Panc1 (cell line): ENCODE data around the gene IFNAR1. TPM values are rescaled to one million over a fixed set of nuclear protein-coding genes. Genes with fewer than 3 reads are reported as not detected.

Experiments used
- ATAC-seq: fragments of 200-7000 bp; cut with Tn5 transposase; 2 replicates; pipeline ENCODE4 v1.9.1; 2020; ENCODE audit warnings: mild to moderate bottlenecking, moderate library complexity
- BruUV-seq: library from RNA; stranded (reverse); fragments of 400-500 nt; replicated peaks from 2 replicates; lab custom pipeline; 2021; lab: Mats Ljungman, UMichigan
- CTCF ChIA-PET: fragments of 300-600 bp; sonication (Branson Sonifier 250); formaldehyde crosslinking; loops from one replicate; lab custom pipeline; 2022; ENCODE audit warnings: antibody characterized with exemption; lab: Charles Lee
- POLR2A ChIA-PET: fragments of 300-600 bp; sonication (Branson Sonifier 250); formaldehyde crosslinking; loops from one replicate; lab custom pipeline; 2022; ENCODE audit warnings: antibody characterized with exemption; lab: Charles Lee
- DNase-seq: peaks from one replicate; pipeline ENCODE4 v3.0.0-alpha.2; 2010; ENCODE audit warnings: low read depth, low spot score
- H3K27ac ChIP-seq: 2 replicates; pipeline ENCODE4 v1.5.1; 2011; ENCODE audit warnings: mild to moderate bottlenecking, low read length, inconsistent platforms
- H3K27me3 ChIP-seq: fragments of 200-500 bp; sonication (Bioruptor generic); 2 replicates; pipeline ENCODE4 v1.6.0; 2014; ENCODE audit warnings: low read length, inconsistent platforms; ENCODE audit not compliant: control insufficient read depth, insufficient read depth
- H3K36me3 ChIP-seq: fragments of 200-500 bp; sonication (Bioruptor generic); 2 replicates; pipeline ENCODE4 v1.5.1; 2014; ENCODE audit warnings: inconsistent platforms, mild to moderate bottlenecking, low read length, moderate library complexity; ENCODE audit not compliant: control insufficient read depth, insufficient read depth
- H3K4me1 ChIP-seq: 2 replicates; pipeline ENCODE4 v1.5.1; 2011; ENCODE audit warnings: inconsistent platforms, mild to moderate bottlenecking, low read length, moderate library complexity; ENCODE audit not compliant: control insufficient read depth, insufficient read depth
- H3K4me3 ChIP-seq, 2 experiments: 2 replicates each; pipeline ENCODE4 v1.5.1; 2011 to 2012; ENCODE audit warnings: low read depth in 2 of 2, low read length in 2 of 2, mild to moderate bottlenecking in 2 of 2, inconsistent platforms in 1 of 2, moderate library complexity in 1 of 2
- H3K9me3 ChIP-seq: fragments of 200-500 bp; sonication (Bioruptor generic); 2 replicates; pipeline ENCODE4 v1.5.1; 2014; ENCODE audit warnings: low read depth, mild to moderate bottlenecking, inconsistent platforms, low read length, moderate library complexity; ENCODE audit not compliant: control insufficient read depth, insufficient read depth
- CTCF ChIP-seq: fragments of 450-650 bp; IDR thresholded peaks from 2 replicates; pipeline ENCODE4 v1.5.1; 2017; ENCODE audit warnings: mild to moderate bottlenecking
- POLR2AphosphoS5 ChIP-seq: IDR thresholded peaks from 2 replicates; pipeline ENCODE4 v1.6.1; 2012; ENCODE audit warnings: mild to moderate bottlenecking, low read depth, low read length, moderate library complexity
- REST ChIP-seq, 2 experiments: IDR thresholded peaks; 2 replicates each; pipeline ENCODE4 v1.6.1; 2011 to 2012; ENCODE audit warnings: low read depth in 2 of 2, control low read depth in 1 of 2, low read length in 1 of 2, mild to moderate bottlenecking in 1 of 2, moderate library complexity in 1 of 2; ENCODE audit not compliant: insufficient read depth in 1 of 2
- SIN3A ChIP-seq: IDR thresholded peaks from 2 replicates; pipeline ENCODE4 v1.6.1; 2012; ENCODE audit warnings: low read depth, mild to moderate bottlenecking, low read length, moderate library complexity, borderline replicate concordance; ENCODE audit not compliant: insufficient read depth
- TCF7L2 ChIP-seq: IDR thresholded peaks from 2 replicates; pipeline ENCODE4 v1.6.1; 2011; ENCODE audit warnings: mild to moderate bottlenecking, low read depth, low read length, inconsistent platforms
- in situ Hi-C: cut with HindIII; loops from 2 replicates; pipeline ENCODE4 v1.10.0; 2016; ENCODE audit warnings: low sequenced_read_pairs, low pct_unique_long_range_greater_than_20kb
- intact Hi-C: fragments of 100-400 bp; cut with micrococcal nuclease; formaldehyde crosslinking; loops from one replicate; pipeline ENCODE4 v1.10.0; 2022; ENCODE audit not compliant: unreplicated experiment
- total RNA-seq: library from RNA; stranded (reverse); gene quantifications from one replicate; pipeline ENCODE4 v1.2.1, GENCODE V29; 2021; ENCODE audit not compliant: unreplicated experiment

The IFNAR1 gene
- total RNA-seq, 1 experiment from 2014 or later, result 23.8 TPM

- in situ Hi-C loops, result no loop called here
Measured at GRCh38 chr21:33334824-33335223, 10.1 kb downstream of the IFNAR1 start.

GRCh38 chr21:33339135-33339534 lies 14.4 kb downstream of the IFNAR1 start:
- ATAC-seq (no peak), DNase-seq (no peak)
- BruUV-seq, result no TSS peak
- Histone ChIP-seq H3K27me3 (no peaks in the 10 kb centered on the region), H3K27ac (no peak overlapping the region), H3K4me3 (no peak overlapping the region), H3K9me3 (no peaks in the 10 kb centered on the region), H3K36me3 (no peaks in the 10 kb centered on the region), H3K4me1 (no peaks in the 10 kb centered on the region)
- CTCF ChIA-PET, result no interaction called here
- intact Hi-C loops (no loop called here), in situ Hi-C loops (no loop called here)
- POLR2A ChIA-PET, result no interaction called here
- TF ChIP-seq REST (IDR thresholded peaks at IDR 0.05; ENCODE audit: insufficient read depth in 1 of 2, low read depth in 2 of 2, low read length in 1 of 2), result no peak
- TF ChIP-seq POLR2AphosphoS5, result no peak
- no peak for TF ChIP-seq SIN3A
- no peak for TF ChIP-seq CTCF
- TF ChIP-seq TCF7L2, result no peak

More at GRCh38 chr21:33334824-33335223, 10.1 kb downstream of the IFNAR1 start:
- ATAC-seq, result no peak
- ChIA-PET POLR2A (no interaction called here), CTCF (no interaction called here)
- TF ChIP-seq POLR2AphosphoS5 (no peak), TCF7L2 (no peak), CTCF (no peak), SIN3A (no peak), REST (IDR thresholded peaks at IDR 0.05; ENCODE audit: insufficient read depth in 1 of 2, low read depth in 2 of 2, low read length in 1 of 2) (no peak)
- H3K27ac ChIP-seq, result no peak overlapping the region
- no peak overlapping the region for H3K4me3 ChIP-seq
- no peaks in the 10 kb centered on the region for H3K36me3 ChIP-seq
- no TSS peak for BruUV-seq
- no peak for DNase-seq
- H3K27me3 ChIP-seq, result no peaks in the 10 kb centered on the region
- no peaks in the 10 kb centered on the region for H3K4me1 ChIP-seq
- intact Hi-C loops, result no loop called here
- peaks cover 10% of the 10 kb centered on the region; the same call in 1 of the 2 replicates for H3K9me3 ChIP-seq
